ENCODE data around the gene AKR1E2.

Gene AKR1E2

DNA sequence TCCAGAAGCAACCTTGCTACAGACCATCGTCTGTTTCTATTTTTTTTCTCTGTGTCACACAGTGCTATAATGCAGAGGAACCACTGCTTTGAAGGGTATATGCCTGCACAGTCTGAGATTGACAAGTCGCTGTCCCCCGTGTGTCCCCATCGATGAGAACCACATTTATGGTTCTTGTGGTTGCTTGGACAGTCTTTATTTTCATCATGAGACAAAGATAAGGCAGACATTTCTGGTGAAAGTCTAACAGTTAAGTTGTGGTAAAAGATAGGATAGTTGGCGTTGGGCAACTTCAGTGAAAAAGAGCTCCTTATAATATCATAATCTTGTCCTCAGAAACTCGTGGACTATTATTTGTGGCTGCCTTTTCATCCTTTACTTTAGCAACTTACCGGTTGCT lies 6.3 kb upstream of the AKR1E2 start:
- no peaks in the 10 kb centered on the region for H3K9me3 ChIP-seq (ENCODE audit: severe bottlenecking)
- no peak overlapping the region for H3K27ac ChIP-seq (ENCODE audit: poor library complexity, severe bottlenecking)
- no peak for ATAC-seq (ENCODE audit: low read depth)
- TF ChIP-seq, protein P1, sequence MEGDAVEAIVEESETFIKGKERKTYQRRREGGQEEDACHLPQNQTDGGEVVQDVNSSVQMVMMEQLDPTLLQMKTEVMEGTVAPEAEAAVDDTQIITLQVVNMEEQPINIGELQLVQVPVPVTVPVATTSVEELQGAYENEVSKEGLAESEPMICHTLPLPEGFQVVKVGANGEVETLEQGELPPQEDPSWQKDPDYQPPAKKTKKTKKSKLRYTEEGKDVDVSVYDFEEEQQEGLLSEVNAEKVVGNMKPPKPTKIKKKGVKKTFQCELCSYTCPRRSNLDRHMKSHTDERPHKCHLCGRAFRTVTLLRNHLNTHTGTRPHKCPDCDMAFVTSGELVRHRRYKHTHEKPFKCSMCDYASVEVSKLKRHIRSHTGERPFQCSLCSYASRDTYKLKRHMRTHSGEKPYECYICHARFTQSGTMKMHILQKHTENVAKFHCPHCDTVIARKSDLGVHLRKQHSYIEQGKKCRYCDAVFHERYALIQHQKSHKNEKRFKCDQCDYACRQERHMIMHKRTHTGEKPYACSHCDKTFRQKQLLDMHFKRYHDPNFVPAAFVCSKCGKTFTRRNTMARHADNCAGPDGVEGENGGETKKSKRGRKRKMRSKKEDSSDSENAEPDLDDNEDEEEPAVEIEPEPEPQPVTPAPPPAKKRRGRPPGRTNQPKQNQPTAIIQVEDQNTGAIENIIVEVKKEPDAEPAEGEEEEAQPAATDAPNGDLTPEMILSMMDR (IDR thresholded peaks at IDR 0.05; ENCODE audit: poor library complexity, severe bottlenecking), result no peak
- H3K4me1 ChIP-seq (ENCODE audit: insufficient read depth, poor library complexity, severe bottlenecking), result peaks cover 5% of the 10 kb centered on the region
- no peak overlapping the region for H3K4me3 ChIP-seq (ENCODE audit: severe bottlenecking)
- no peaks in the 10 kb centered on the region for H3K27me3 ChIP-seq (ENCODE audit: insufficient read depth, poor library complexity, severe bottlenecking)
- no peaks in the 10 kb centered on the region for H3K36me3 ChIP-seq (ENCODE audit: low read depth)
- DNase-seq (ENCODE audit: low spot score), result no peak

DNA sequence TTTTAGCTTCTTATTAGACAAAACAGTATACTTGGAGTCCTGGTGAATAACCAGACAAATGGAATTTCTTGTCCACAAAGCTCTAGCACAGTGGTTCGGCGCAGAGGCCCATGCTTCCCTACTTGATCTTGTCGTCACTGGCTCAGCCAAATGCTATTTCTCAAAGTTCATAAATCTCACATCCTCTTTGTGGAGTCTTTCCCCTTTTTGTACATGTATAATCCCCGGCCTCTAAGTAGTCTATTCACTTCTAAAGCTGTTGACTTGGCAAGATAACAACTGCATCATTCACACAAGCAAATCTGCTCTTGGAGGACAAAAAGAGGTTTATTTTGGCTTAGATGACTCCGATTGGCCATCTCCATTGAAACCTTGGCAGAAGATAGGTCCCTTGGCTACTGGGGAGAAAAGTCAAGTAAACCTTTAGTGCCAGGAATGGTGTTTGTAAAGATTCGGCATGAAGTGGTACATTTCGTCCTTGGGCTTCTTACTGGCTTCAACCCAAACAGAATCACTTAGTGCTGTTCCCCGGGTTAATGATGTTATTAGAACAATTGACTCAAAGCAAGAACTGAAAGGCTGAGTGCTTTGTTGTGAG lies 5.1 kb upstream of the AKR1E2 start:
- ATAC-seq (ENCODE audit: low read depth) (no peak), DNase-seq (ENCODE audit: low spot score) (no peak)
- H3K36me3 ChIP-seq (ENCODE audit: low read depth), result no peaks in the 10 kb centered on the region
- no peaks in the 10 kb centered on the region for H3K27me3 ChIP-seq (ENCODE audit: insufficient read depth, poor library complexity, severe bottlenecking)
- no peaks in the 10 kb centered on the region for H3K4me1 ChIP-seq (ENCODE audit: insufficient read depth, poor library complexity, severe bottlenecking)
- TF ChIP-seq, protein P1 (IDR thresholded peaks at IDR 0.05; ENCODE audit: poor library complexity, severe bottlenecking), result no peak
- H3K9me3 ChIP-seq (ENCODE audit: severe bottlenecking), result no peaks in the 10 kb centered on the region
- H3K4me3 ChIP-seq (ENCODE audit: severe bottlenecking), result no peak overlapping the region
- H3K27ac ChIP-seq (ENCODE audit: poor library complexity, severe bottlenecking), result no peak overlapping the region

GRCh38 chr10:4822208-4822607 lies 3.8 kb upstream of the AKR1E2 start:
- no peaks in the 10 kb centered on the region for H3K27me3 ChIP-seq (ENCODE audit: insufficient read depth, poor library complexity, severe bottlenecking)
- H3K9me3 ChIP-seq (ENCODE audit: severe bottlenecking), result no peaks in the 10 kb centered on the region
- no peak overlapping the region for H3K27ac ChIP-seq (ENCODE audit: poor library complexity, severe bottlenecking)
- H3K36me3 ChIP-seq (ENCODE audit: low read depth), result no peaks in the 10 kb centered on the region
- no peak for DNase-seq (ENCODE audit: low spot score)
- no peaks in the 10 kb centered on the region for H3K4me1 ChIP-seq (ENCODE audit: insufficient read depth, poor library complexity, severe bottlenecking)
- H3K4me3 ChIP-seq (ENCODE audit: severe bottlenecking), result no peak overlapping the region
- TF ChIP-seq, protein P1 (IDR thresholded peaks at IDR 0.05; ENCODE audit: poor library complexity, severe bottlenecking), result no peak
- no peak for ATAC-seq (ENCODE audit: low read depth)

DNA sequence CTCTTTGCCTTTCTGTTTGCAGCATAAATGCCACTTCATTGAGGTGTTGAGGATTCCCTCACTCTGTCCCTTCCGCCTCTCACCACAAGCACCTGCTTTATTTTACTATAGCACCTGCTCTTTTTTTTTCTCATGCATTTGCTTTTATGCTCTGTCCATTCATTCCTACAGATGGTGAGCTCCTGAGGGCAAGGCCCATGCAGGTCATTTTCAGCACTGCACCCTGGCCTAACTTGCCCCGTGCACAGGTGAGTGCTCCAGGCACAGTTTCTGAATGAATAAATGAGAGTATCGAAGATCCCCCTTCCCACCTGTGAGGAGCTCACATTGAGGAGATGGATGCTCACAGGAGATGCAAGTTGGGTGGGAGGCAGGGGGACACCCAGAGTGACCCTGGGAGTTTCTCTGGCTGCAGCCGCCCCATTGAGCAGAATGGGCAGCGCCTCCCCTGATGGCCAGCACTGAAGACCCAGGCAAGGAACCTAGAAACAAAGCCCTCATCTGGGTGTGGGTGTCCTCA lies 1.2 kb upstream of the AKR1E2 start:
- no peaks in the 10 kb centered on the region for H3K36me3 ChIP-seq (ENCODE audit: low read depth)
- DNase-seq (ENCODE audit: low spot score) (no peak), ATAC-seq (ENCODE audit: low read depth) (no peak)
- H3K27me3 ChIP-seq (ENCODE audit: insufficient read depth, poor library complexity, severe bottlenecking), result no peaks in the 10 kb centered on the region
- no peak overlapping the region for H3K27ac ChIP-seq (ENCODE audit: poor library complexity, severe bottlenecking)
- H3K4me3 ChIP-seq (ENCODE audit: severe bottlenecking), result no peak overlapping the region
- H3K9me3 ChIP-seq (ENCODE audit: severe bottlenecking), result no peaks in the 10 kb centered on the region
- no peaks in the 10 kb centered on the region for H3K4me1 ChIP-seq (ENCODE audit: insufficient read depth, poor library complexity, severe bottlenecking)
- TF ChIP-seq, protein P1 (IDR thresholded peaks at IDR 0.05; ENCODE audit: poor library complexity, severe bottlenecking), result no peak

DNA sequence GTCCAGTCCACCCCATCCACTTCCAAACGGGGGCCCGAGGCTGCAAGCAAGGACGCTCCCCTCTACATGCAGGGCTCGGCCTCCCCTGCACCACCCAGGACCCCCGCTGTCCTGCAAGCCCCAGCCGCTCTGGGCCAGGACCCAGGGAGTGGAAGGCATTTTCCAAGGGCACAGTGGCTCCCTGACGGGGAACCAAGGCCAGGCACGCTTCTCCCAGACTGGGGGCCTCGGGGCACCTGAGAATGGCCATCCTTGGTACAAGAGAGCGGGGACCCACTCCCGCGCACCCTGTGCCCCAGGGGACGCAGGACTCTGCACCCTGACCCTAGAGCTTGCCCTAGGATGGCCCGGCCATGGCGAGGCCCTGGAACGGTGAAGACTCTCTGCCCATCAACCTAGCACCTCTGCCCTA lies 545 bp upstream of the AKR1E2 start:
- no peak overlapping the region for H3K4me3 ChIP-seq (ENCODE audit: severe bottlenecking)
- H3K9me3 ChIP-seq (ENCODE audit: severe bottlenecking), result no peaks in the 10 kb centered on the region
- no peak overlapping the region for H3K27ac ChIP-seq (ENCODE audit: poor library complexity, severe bottlenecking)
- no peaks in the 10 kb centered on the region for H3K36me3 ChIP-seq (ENCODE audit: low read depth)
- DNase-seq (ENCODE audit: low spot score) (no peak), ATAC-seq (ENCODE audit: low read depth) (no peak)
- H3K4me1 ChIP-seq (ENCODE audit: insufficient read depth, poor library complexity, severe bottlenecking), result no peaks in the 10 kb centered on the region
- TF ChIP-seq, protein P1 (IDR thresholded peaks at IDR 0.05; ENCODE audit: poor library complexity, severe bottlenecking), result no peak
- H3K27me3 ChIP-seq (ENCODE audit: insufficient read depth, poor library complexity, severe bottlenecking), result no peaks in the 10 kb centered on the region

All from RWPE2 (cell line).